Stimulated activated CD8-positive, alpha-beta memory T cell treated with anti-CD3 and anti-CD28 coated beads, Interleukin-15, amount 100 ng/mL, for 1 hour (primary cell): ENCODE results near the gene MAFG.

ENCODE experiments used
- DNase-seq: peaks from one replicate; pipeline ENCODE4 v3.0.0-alpha.2; 2020; ENCODE audit warnings: low read depth

MAFG gene

GRCh38 chr17:81868674-81869220, 58.8 kb downstream of the MAFG start:
- no peak for DNase-seq
